Activated naive CD8-positive, alpha-beta T cell treated with anti-CD3 and anti-CD28 coated beads, Interleukin-2, amount 10 ng/mL, durations not matched to agents 7 days and 5 days (primary cell): ENCODE data around the gene ENDOV. TPM values are rescaled to one million over a fixed set of nuclear protein-coding genes. Genes with fewer than 3 reads are reported as not detected.

ENCODE experiments used
- ATAC-seq: fragments of 150-1000 bp; cut with Tn5 transposase; one replicate; pipeline ENCODE4 v1.10.0; 2021; ENCODE audit warnings: low read depth, moderate library complexity
- POLR2A ChIA-PET: fragments of 350-600 bp; sonication (Branson Sonifier 250); formaldehyde crosslinking; loops from one replicate; lab custom pipeline; 2021; ENCODE audit warnings: antibody characterized with exemption; lab: Charles Lee
- DNase-seq: peaks from one replicate; pipeline ENCODE4 v3.0.0; 2021
- H3K27ac Mint-ChIP-seq: one replicate; pipeline ENCODE4 v1.8.0; 2022; ENCODE audit warnings: mild to moderate bottlenecking, mixed read lengths
- H3K27me3 Mint-ChIP-seq: one replicate; pipeline ENCODE4 v1.8.0; 2022; ENCODE audit warnings: mild to moderate bottlenecking, moderate library complexity, mixed read lengths
- H3K36me3 Mint-ChIP-seq: one replicate; pipeline ENCODE4 v1.8.0; 2021; ENCODE audit warnings: mild to moderate bottlenecking, mixed read lengths
- H3K4me1 Mint-ChIP-seq: one replicate; pipeline ENCODE4 v1.8.0; 2021; ENCODE audit warnings: mixed read lengths
- H3K4me3 Mint-ChIP-seq: one replicate; pipeline ENCODE4 v1.8.0; 2022; ENCODE audit warnings: mild to moderate bottlenecking, moderate library complexity, mixed read lengths
- H3K9me3 Mint-ChIP-seq: one replicate; pipeline ENCODE4 v1.8.0; 2021; ENCODE audit warnings: mixed read lengths
- total RNA-seq, 2 experiments: library from RNA; stranded (reverse); gene quantifications; one replicate each; pipeline ENCODE4 v1.2.3, GENCODE V29; 2021

Gene ENDOV
- total RNA-seq, 2 experiments from 2014 or later = 17.8 to 23.1 TPM

DNA sequence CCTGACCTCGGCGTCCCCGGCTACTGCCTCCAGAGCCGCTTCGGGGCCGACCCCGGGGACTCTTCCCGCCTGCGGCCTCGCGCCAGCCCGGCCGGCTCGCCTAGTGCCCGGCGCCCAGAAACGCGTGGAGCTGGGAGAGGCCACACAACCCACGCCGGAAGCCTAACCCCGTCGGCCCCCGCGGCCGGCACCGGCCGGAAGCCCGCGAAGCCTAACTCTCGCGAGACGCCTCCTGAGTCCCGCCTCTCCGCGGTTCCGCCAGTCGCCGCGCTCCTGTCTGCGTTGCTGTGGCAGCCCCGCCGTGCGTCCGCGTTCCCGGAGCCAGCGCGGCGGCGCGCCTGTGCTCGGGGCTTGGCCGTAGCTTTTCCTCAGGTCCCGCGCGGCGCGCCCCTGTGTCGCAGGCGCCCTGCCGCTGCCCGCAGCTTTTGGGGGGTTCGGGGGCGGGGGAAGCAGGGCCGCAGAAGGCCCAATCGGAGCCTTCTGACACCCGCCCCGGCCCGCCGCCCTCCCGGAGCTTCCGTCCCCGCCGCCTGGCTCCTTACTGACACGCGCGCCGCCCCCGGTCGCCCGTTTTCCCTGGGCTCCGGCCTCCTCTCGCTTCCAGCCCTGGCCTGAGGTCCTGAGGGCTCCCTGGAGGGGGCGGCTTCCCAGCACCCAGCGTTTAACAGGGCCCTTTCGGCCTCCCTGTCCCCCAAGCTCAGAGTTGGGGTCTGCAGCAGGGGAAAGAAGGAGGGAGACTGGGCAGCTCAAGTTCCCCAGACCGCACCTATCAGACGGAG, 39.8 kb downstream of the ENDOV start:
- Mint-ChIP-seq H3K4me3 (peak overlapping the region; percentile 96), H3K27ac (peak overlapping the region; percentile 97), H3K9me3 (no peaks in the 10 kb centered on the region), H3K4me1 (peaks cover 30% of the 10 kb centered on the region), H3K36me3 (no peaks in the 10 kb centered on the region), H3K27me3 (peaks cover 7% of the 10 kb centered on the region)
- peak; percentile 97 for DNase-seq
- peak; percentile 92 for ATAC-seq
- POLR2A ChIA-PET = interaction anchor here (0.6 to 2.3 kb wide), 35 partner anchors 9 to 1248 kb away, joined by 3 to 24 read pairs (median 4); partner anchors contain the start of genes ENDOV, GAA, MRPL12 and NPTX1

DNA sequence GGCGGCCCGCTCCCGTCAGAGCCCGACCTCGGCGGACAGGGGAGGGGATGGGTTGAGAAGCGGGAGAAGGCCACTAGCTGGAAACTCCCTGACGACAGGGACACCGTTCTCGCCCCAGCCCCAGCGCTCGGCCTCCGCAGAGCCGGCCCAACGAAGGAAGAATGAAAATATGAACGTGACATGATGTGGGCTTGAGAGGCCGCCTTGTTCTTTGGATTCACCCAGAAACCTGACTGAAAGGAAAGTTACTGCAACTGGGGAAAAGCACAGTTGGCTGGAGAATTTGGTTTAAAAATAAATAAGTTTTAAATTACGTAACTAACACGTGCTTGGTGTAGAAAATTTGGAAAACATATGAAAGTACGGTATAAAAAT, 40.4 kb downstream of the ENDOV start:
- POLR2A ChIA-PET = interaction anchor here (0.6 to 2.3 kb wide), 19 partner anchors 8 to 768 kb away, joined by 3 to 24 read pairs (median 5); partner anchors contain the start of genes ENDOV, GAA, NPTX1 and RPTOR
- Mint-ChIP-seq H3K4me1 (peaks cover 30% of the 10 kb centered on the region), H3K27me3 (peaks cover 9% of the 10 kb centered on the region), H3K27ac (peak overlapping the region; percentile 93), H3K4me3 (peak overlapping the region; percentile 96), H3K9me3 (no peaks in the 10 kb centered on the region), H3K36me3 (no peaks in the 10 kb centered on the region)
- no peak for DNase-seq
- ATAC-seq = peak; percentile 19

DNA sequence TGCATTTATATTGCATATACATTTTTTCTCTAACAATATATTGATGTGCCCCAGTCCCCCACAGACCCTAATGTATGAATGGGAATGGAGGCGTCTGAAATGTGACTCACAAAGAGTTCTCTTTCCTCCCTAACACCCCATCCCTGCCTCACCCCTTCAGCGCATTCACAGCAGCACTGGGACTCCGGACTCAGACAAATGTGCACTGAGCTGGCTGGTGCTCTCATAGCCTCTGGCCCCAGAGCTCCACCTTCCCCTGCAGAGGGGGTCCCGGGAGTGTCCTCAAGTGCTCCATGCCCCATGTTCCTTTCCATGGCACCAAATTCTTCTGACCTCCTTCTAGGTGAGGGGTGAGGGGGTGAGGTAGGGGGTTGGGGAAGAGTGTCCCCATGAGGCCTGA, 40.8 kb downstream of the ENDOV start:
- DNase-seq (no peak), ATAC-seq (no peak)
- Mint-ChIP-seq H3K4me3 (peak overlapping the region; percentile 96), H3K9me3 (no peaks in the 10 kb centered on the region), H3K4me1 (peaks cover 30% of the 10 kb centered on the region), H3K36me3 (no peaks in the 10 kb centered on the region), H3K27me3 (peaks cover 13% of the 10 kb centered on the region), H3K27ac (peak overlapping the region; percentile 81)
- POLR2A ChIA-PET = interaction anchor here (0.6 to 2.3 kb wide), 10 partner anchors 8 to 482 kb away, joined by 3 to 24 read pairs (median 5); partner anchors contain the start of genes ENDOV and RPTOR

DNA sequence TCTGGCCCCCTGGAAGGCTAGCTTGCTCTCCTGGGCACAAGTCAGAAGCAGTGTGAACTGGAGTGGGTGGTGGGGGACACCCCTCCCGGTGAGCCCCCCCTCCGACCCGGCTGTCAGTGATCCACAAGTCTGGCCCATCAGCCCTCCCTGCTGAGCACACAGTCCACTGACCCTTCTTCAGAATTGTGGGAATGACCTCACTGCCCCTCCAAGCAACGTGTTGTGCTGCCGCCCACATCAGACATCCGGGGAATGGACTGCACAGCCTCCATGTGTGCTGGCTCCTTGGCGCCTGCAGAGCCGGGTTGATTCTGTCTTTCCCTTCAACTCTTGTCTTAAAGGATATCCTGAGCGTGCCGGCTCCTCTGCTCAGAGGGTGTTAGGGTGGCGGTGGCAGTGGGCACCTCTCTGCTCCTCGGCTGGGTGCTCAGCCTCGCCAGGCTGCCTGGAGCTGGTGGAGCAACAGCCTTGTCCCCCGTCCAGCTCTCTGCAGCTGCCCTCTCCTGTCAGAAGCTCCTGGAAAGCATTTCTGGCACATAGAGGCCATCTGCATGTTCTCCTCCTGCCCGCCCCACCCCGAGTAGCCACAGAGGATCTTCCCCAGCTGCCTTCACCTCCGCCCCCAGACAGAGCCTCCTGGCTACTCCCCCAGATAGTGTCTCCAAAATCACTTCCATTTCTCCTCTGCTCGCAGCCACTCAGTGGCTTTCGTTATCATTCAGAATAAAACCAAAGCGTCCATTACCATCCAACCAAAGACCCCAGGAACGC, 41.7 kb downstream of the ENDOV start:
- Mint-ChIP-seq H3K27me3 (peaks cover 17% of the 10 kb centered on the region), H3K27ac (peak overlapping the region; percentile 58), H3K36me3 (no peaks in the 10 kb centered on the region), H3K9me3 (no peaks in the 10 kb centered on the region), H3K4me3 (peak overlapping the region; percentile 7), H3K4me1 (peaks cover 30% of the 10 kb centered on the region)
- DNase-seq (no peak), ATAC-seq (no peak)
- POLR2A ChIA-PET = no interaction called here

DNA sequence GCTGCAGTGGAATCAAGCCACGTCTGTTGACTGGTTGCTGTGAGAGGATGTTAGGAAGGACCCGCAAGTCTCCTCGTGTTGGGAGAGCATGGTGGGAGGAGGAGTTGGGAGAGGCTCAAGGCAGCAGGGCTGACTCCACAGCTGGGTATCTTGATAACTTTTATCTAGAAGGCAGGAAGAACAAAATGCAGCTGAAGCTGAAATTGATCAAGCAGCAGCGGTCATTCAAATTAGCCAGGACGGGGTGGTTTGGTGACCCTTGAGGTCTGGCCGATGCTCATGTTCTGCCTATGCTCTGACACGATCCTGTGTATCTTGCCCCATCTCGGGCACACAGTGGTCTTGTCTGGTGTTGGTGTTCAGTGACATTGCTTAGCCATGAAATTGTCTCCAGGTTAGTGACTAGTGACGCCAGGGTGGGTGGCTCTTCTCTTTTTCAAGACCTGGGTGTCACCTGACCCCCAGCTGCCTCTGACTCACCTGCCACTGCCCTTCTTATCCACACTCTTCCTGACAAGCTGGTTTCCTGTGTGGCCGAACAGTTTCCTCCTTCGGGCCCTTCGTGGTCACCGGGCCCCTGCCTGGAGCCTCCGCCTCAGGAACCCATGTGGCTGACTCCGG, 42.4 kb downstream of the ENDOV start:
- ATAC-seq = no peak
- no peak for DNase-seq
- Mint-ChIP-seq H3K9me3 (no peaks in the 10 kb centered on the region), H3K4me3 (peak overlapping the region; percentile 24), H3K27me3 (peaks cover 17% of the 10 kb centered on the region), H3K36me3 (no peaks in the 10 kb centered on the region), H3K4me1 (peaks cover 30% of the 10 kb centered on the region), H3K27ac (no peak overlapping the region)
- POLR2A ChIA-PET = no interaction called here

DNA sequence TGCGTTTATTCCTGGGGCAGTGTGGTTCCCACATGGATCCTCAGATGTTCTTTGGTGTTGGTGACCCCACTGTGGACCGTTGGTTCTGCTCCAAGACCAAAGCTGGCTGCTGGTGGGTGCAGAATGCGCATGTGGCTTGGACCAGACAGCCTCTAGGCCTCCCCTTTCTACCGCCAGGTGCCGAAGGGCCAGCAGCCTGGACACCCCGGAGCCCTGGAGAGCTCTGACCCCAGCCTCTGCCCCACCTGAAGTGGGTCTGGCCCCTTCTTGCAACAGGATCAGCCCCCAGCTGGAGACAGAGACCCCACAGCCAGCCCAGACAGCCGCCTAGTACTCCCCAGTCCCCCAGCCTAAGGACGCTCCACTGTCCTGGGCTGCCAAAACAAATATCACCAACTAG, 43.0 kb downstream of the ENDOV start:
- H3K9me3 Mint-ChIP-seq = no peaks in the 10 kb centered on the region
- ATAC-seq = no peak
- H3K4me3 Mint-ChIP-seq = peak overlapping the region; percentile 24
- peaks cover 17% of the 10 kb centered on the region for H3K27me3 Mint-ChIP-seq
- H3K4me1 Mint-ChIP-seq = peaks cover 30% of the 10 kb centered on the region
- POLR2A ChIA-PET = no interaction called here
- H3K36me3 Mint-ChIP-seq = no peaks in the 10 kb centered on the region
- no peak for DNase-seq
- H3K27ac Mint-ChIP-seq = no peak overlapping the region

DNA sequence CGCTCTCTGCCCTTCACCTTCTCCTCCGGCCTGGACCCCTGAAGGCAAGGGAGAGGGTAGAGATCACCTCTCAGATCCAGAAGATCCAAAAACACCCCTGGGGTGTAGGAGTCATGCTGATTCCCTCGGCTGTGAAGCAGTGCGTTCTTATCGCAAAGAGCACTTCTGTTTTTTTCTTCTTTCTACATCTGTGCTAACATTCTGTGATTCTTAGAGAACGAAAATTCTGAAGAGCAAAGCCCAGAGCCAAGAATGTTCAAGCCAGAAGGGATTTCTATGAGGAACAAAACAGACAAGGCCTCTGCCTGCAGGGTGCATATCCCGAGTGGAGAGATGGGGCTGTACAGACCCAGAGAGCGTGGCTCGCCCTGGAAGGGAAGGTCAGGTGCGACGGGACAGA, 44.3 kb downstream of the ENDOV start:
- H3K9me3 Mint-ChIP-seq = no peaks in the 10 kb centered on the region

DNA sequence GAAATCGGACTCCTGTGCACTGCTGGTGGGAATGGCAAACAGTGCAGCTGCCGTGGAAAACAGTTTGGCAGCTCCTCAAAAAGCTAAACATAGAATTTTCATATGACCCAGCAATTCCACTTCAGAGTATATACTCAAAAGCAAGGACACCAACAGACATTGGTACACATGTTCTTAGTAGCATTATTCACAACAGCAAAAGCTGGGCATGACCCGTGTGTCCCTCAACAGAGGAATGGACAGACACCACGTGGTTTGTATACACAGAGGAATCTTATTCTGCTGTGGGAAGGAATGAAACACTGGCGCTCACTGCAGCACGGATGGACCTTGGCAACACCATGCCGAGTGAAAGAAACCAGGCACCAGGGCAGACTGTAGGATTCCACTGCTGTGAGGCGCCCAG, 45.5 kb downstream of the ENDOV start:
- DNase-seq (no peak), ATAC-seq (no peak)
- no peak overlapping the region for H3K4me3 Mint-ChIP-seq
- no peaks in the 10 kb centered on the region for H3K36me3 Mint-ChIP-seq
- peaks cover 19% of the 10 kb centered on the region for H3K4me1 Mint-ChIP-seq
- H3K27me3 Mint-ChIP-seq = peaks cover 17% of the 10 kb centered on the region
- H3K27ac Mint-ChIP-seq = no peak overlapping the region
- H3K9me3 Mint-ChIP-seq = no peaks in the 10 kb centered on the region
- POLR2A ChIA-PET = interaction anchor here (0.5 kb wide), 1 partner anchor 320 kb away, joined by 3 read pairs; no protein-coding TSS in a partner anchor

More for the DNA sequence above, 44.3 kb downstream of the ENDOV start:
- Mint-ChIP-seq H3K36me3 (no peaks in the 10 kb centered on the region), H3K4me1 (peaks cover 24% of the 10 kb centered on the region), H3K27me3 (peaks cover 17% of the 10 kb centered on the region), H3K27ac (no peak overlapping the region), H3K4me3 (no peak overlapping the region)
- DNase-seq (no peak), ATAC-seq (no peak)
- POLR2A ChIA-PET = no interaction called here

DNA sequence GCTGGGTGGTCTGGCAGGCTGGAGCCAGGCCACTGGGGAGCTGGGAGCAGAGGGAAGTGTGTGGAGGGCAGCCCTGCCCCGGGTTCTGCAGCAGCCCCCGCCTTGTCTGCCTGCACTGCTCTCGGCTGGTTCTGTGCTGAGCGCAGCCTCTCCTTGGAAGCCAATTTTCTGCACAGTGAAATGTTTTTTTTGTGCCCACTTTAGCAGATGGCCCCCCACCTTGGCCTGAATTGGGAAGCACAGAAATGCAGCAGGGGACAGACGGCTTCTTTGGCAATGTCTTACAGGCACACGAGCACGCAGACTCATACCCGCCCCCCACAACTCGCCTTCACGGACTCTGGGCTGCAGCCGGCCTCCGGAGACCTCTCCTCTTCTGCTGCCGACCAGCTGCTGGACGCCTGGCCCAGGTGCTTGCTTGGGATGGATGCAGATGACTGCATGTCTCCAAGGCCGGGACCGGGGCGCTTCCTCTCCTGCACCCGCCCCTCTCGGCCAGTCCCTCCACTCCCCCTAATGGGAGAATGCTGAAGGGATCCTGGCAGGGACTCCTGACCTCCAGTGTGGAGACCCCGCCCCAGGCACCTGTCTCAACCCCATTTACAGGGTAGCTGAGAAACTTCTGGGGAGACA, 46.7 kb downstream of the ENDOV start:
- no peak overlapping the region for H3K27ac Mint-ChIP-seq
- no peaks in the 10 kb centered on the region for H3K9me3 Mint-ChIP-seq
- H3K4me1 Mint-ChIP-seq = peaks cover 14% of the 10 kb centered on the region
- DNase-seq = no peak
- H3K36me3 Mint-ChIP-seq = no peaks in the 10 kb centered on the region
- no peak overlapping the region for H3K4me3 Mint-ChIP-seq
- ATAC-seq = no peak
- H3K27me3 Mint-ChIP-seq = peaks cover 21% of the 10 kb centered on the region
- POLR2A ChIA-PET = no interaction called here

DNA sequence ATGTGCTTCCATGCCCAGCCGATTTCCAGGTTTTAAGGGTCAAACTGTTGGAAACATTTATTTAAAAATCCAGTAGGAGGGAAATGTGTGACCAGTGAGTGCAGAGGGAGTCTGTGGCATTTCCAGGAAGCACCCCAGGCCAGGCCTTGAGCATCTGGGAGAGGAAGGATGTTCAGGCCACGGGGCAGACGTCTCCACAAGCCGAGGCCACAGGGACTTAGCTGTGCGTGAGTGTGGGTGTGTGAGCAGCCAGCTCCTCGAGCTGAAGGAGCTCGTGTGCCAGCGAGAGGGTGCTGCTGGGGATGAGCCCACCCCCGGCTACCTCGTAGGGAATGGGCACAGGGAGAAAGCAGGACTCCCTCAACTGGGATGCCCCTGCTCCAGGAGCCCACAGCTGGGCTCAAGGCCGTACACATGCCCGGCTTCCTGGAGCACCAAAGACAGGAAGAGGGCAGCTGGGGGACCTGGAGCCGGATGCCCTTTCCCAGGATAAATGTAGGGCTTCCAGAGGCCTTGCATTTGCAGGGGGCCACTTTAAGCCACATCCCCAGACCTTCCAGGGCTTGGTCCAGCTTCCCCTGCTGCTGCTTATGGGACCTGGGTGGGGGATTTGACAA, 48.9 kb downstream of the ENDOV start:
- Mint-ChIP-seq H3K4me3 (no peak overlapping the region), H3K27me3 (peaks cover 41% of the 10 kb centered on the region), H3K9me3 (no peaks in the 10 kb centered on the region), H3K27ac (no peak overlapping the region), H3K4me1 (peaks cover 4% of the 10 kb centered on the region), H3K36me3 (no peaks in the 10 kb centered on the region)
- ATAC-seq (no peak), DNase-seq (no peak)
- POLR2A ChIA-PET = interaction anchor here (3.4 kb wide), 1 partner anchor 9 kb away, joined by 24 read pairs; no protein-coding TSS in a partner anchor

DNA sequence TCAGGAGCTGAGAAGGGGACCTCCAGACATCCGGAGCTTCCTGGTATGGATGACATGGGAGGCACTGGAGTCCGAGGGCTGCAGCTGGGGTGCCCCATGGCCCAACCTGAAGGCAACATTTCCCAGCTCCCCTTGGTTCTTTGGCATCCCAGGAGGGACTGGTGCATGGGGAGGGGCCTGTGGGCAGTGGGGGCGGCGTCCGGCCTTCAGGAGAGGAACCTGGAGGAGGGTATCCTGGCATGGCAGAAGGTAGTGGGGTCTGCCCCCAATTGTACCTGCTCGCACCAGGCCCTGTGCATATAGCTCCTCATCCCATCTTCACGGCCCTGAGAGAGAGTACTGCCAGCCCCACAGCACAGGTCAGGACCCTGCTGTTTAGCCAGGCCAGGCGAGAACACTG, 49.5 kb downstream of the ENDOV start:
- no peaks in the 10 kb centered on the region for H3K9me3 Mint-ChIP-seq
- no peak for ATAC-seq
- H3K27me3 Mint-ChIP-seq = peaks cover 40% of the 10 kb centered on the region
- no peak for DNase-seq
- no peak overlapping the region for H3K4me3 Mint-ChIP-seq
- no peaks in the 10 kb centered on the region for H3K36me3 Mint-ChIP-seq
- peaks cover 4% of the 10 kb centered on the region for H3K4me1 Mint-ChIP-seq
- H3K27ac Mint-ChIP-seq = no peak overlapping the region
- POLR2A ChIA-PET = interaction anchor here (3.4 kb wide), 1 partner anchor 10 kb away, joined by 24 read pairs; no protein-coding TSS in a partner anchor

DNA sequence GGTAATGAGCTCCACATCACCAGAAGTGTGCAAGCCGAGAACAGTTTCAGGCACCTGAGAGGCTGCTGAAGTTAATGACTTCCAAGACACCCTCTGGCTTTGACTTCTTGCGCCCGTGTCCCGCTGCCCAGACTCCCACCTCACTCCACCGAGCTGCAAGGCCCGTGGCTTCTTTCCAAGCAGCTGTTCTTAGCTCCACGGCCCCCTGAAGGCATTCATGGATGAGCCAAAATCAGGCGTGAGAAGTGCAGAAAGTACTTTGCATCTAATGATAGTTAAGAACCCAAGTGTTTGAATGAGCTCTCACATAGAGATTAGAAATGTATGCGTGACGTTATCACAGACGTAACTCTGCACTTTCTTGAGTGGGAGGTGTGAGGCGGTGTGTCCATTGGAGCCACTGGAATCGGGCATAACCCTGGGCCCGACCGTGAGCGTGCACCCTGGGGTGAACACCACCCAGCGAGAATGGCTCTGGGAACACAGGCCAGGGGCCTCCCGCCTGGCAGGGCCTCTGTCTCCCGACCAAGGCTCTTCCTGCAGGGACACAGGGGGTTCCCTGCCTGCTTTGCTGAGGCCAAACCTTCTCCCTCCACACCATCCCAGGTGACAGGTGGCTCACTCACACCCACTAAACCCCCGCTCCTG, 50.5 kb downstream of the ENDOV start:
- Mint-ChIP-seq H3K4me3 (no peak overlapping the region), H3K4me1 (peaks cover 4% of the 10 kb centered on the region), H3K27me3 (peaks cover 39% of the 10 kb centered on the region), H3K36me3 (no peaks in the 10 kb centered on the region), H3K27ac (no peak overlapping the region), H3K9me3 (no peaks in the 10 kb centered on the region)
- POLR2A ChIA-PET = interaction anchor here (3.4 kb wide), 1 partner anchor 11 kb away, joined by 24 read pairs; no protein-coding TSS in a partner anchor
- DNase-seq (no peak), ATAC-seq (no peak)
